ENCODE data around the gene TMPRSS2.

- TF ChIP-seq CTCF (IDR thresholded peaks at IDR 0.05) (no peak), POLR2A (IDR thresholded peaks at IDR 0.05) (no peak), POLR2AphosphoS5 (IDR thresholded peaks at IDR 0.05) (no peak)
These were observed 54.2 kb downstream of the TMPRSS2 start for GRCh38 chr21:41453761-41454160.
